Stimulated activated CD4-positive, alpha-beta T cell treated with anti-CD3 and anti-CD28 coated beads, TNF-alpha, amount 100 ng/mL, for 24 hours (primary cell): ENCODE data around the gene CD99L2.

ENCODE experiments used
- DNase-seq, 3 experiments: peaks; one replicate each; pipeline ENCODE4 v3.0.0-alpha.2; 2020; ENCODE audit warnings: low read depth in 3 of 3

The CD99L2 gene

GRCh38 chrX:150762258-150763165 lies 136.0 kb downstream of the CD99L2 start:
- DNase-seq = no peak

DNA sequence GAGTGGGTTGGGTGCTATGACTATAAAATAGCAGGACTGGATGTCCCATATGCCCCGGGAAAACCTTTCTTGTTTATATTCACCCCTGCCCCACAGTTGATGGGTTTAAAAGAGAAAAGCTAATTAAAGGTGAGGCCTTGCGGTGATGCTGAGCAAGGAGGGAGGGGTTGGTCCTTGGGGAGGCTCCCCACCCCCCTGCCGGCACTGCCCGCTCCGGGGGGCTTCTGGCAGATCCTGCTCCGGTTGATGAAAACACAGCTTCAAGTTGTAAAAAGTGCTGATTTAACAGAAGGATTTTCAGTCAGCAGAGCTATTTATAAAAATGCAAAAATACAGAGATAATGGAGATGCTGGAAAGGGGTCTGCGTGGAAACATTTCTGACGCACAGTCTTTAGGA lies 136.7 kb downstream of the CD99L2 start:
- no peak for DNase-seq

- DNase-seq = no peak
Measured at GRCh38 chrX:150761176-150761818, 137.2 kb downstream of the CD99L2 start.

DNA sequence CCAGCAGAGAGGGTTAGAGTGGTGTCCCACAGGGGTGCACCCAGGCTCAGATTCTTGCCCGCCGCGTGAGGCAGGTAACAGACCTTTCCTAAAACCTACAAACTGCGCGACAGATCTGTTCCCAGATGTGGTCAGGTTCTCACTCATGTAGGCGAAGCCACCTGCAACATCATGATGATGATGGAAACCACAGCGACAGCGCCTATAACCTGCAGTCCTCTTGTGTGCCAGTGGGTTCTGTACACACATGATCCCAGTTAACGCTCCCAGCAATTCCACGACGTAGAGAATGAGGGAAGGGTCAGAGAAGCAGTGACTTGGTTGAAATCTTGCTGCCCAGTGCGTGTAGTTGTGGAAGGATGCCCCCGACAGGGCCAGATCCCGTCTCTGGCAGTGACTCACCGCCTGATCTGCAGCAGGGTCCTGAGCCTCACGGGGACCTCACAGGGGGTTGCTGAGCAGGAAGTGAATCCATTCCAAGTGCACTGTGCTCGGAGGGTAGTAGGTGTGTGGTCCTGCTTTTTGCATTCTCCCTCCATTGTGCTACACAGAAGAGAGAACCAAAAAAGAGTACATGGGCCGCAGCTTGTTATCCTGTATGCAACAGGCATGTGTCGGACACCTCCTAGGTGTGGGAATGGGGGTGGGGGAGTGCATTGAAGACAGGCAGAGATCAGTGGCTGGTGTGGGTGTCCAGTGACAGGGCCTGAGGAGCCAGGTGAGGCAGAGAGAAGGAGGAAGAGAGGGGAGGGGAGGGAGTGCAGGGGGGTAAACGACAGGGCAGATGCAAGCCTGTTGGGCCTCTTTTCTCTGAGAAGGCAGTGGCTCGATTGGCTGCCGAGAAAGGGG lies 138.7 kb downstream of the CD99L2 start:
- DNase-seq = no peak

DNA sequence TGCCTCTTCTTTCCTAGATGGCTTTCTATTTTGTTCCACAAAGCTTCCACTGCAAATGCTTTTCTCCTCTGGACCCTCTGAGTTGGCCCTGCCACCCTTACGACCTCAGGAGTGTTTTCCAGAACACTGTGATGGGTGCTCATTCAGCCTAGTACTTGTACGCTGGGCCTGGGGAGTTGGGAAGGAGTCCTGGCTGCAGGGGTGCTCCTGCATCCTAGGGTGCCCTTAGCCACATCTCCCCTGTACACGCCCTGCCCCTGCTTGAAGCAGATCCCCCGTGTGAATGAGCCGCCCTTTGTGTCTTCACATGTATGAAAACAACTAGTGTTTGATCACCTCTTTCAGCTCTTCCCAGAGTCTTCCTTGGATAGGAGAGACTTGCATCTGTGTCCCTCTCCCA lies 141.1 kb downstream of the CD99L2 start:
- DNase-seq = no peak

- DNase-seq = no peak
Measured at GRCh38 chrX:150753968-150754367, 144.5 kb downstream of the CD99L2 start.

DNA sequence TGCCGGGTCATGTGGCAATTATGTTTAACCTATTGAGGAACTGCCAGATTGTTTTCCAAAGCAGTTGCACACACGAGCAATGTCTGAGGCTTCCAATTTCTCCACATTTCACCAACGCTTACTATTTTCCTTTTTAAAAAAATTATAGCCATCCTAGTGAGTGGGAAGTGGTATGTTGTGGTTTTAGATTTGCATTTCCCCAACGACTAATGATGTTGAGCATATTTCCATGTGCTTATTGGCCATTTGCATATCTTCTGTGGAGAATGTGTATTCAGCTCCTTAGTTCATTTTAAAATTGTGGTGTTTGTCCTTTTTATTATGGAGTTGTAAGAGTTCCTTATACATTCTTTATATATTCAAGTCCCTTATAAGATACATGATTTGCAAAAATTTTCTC lies 145.1 kb downstream of the CD99L2 start:
- DNase-seq = no peak

DNA sequence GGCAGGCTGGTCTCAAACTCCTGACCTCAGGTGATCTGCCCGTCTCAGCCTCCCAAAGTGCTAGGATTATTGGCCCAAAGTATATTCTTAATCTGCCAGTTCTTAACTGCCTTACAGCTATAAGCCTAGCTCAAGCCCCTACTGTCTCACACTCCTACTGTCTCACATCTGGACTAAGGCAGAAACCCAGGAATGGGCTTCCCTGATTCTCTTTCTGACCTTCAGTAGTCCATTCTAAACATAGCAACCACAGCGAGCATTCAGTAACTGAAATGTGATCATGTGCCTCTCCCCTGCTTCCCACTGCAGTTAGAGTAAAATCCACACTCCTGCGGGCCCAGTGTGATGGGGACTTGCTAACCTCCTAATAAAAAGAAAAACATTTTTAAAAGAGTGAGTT lies 146.3 kb downstream of the CD99L2 start:
- DNase-seq = no peak

- no peak for DNase-seq
Measured at GRCh38 chrX:150736475-150736874, 162.0 kb downstream of the CD99L2 start.

DNA sequence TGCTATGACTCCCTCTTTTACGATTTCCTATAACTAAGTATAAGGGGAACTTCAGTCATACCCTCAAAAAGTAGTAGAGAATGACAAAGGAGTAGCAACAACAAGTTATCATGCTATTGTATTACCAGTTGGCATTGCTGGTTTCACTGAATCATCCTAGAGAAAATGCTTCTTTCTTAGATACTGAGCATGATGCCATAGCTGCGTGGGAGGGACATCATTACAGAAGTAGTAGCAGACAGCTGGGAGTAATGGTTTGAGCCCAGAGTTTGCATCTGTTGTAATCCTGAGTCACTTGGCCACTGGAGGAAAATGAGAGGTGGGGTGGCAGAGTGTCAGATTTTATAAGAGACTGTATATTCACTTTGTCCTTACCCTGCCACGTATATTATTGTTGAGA lies 166.7 kb downstream of the CD99L2 start:
- DNase-seq = peak; percentile 13 to 45 (median 45)

DNA sequence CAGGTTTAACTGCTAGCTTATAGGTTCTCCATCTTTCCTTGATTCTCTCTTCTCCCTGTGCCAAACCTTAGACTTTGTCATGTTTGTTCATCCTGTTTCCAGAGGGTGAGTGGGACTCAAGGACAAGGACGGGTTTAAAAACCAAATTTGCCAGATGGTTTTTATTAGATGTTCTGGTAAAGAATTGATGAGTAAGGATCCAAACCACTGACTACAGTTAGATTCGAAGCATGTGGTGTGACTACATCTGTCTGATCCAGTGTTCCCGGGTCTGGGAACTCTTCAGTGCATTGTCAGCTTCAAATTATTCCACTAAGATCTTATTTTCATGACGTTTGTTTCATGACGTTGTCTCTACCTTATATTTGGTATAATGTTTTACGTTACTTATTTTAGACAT lies 167.7 kb downstream of the CD99L2 start:
- no peak for DNase-seq

DNA sequence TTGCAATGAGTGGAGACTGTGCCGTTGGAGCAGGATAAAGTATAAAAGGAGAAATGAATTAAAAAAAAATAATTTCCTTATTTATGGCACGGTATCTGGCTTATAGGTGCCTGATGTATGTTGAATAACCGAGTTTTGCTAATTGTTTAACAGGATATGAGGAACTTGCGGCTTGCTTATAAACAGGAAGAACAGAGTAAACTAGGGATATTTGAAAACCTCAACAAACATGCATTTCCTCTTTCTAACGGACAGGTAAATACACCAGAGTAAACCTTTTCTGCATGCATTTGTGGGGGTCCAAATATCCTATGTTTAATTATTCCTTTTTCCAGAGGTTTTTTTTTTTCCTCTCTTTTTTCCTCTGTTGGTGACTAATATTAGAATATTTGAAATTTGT lies 168.5 kb downstream of the CD99L2 start:
- DNase-seq = no peak

- no peak for DNase-seq
Measured at GRCh38 chrX:150719621-150720020, 178.8 kb downstream of the CD99L2 start.
